Femur (tissue), 1 donor: ENCODE data around the gene LHX4.
"Not testable (repeated sequence)": the region's sequence is repeated elsewhere in the genome, so short reads cannot be mapped to it uniquely, and the experiment has no call there.

Experiments used
- DNase-seq: peaks from one replicate; pipeline ENCODE4 v3.0.0-alpha.2; 2017

The LHX4 gene

DNA sequence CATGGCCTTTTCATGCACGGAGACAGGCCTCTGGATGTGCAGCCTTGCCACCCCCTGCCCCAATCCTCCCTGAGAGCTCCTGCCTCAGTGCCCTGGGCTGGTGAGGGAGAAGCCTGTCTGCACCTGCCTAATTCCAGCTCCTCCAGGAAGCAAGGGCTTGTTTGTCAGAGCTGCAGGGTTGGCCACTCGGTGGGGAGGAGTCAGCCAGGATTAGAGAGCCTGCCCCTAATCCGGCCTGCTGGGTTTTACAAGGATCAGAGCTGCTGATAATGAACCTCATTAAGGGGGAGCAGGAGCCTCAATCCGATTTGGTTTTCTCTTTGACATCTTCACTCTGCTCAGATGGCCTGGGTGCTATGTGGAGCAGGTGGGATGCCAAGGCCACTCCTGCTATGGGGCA is 31.9 kb upstream of the LHX4 start:
- DNase-seq, result no peak

DNA sequence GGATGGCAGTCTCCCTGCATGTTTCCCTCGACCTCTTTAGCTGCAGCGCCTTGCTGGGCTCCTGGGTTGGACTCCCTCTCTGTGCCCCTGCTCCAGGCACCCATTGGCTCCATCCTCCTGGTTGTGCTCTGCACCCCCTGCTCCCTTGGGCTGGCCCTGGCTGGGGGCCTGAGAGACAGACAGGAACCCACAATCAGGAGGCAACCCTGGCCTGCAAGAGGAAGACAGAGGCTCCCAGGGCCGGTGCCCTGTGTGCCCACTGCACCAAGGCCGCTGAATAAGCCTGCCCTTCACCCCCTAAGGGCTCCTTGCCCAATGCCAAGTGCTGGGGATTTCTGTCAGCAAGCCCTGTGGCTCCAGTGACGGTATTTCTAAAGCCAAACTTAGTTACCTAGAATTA is 31.5 kb upstream of the LHX4 start:
- DNase-seq, result no peak

DNA sequence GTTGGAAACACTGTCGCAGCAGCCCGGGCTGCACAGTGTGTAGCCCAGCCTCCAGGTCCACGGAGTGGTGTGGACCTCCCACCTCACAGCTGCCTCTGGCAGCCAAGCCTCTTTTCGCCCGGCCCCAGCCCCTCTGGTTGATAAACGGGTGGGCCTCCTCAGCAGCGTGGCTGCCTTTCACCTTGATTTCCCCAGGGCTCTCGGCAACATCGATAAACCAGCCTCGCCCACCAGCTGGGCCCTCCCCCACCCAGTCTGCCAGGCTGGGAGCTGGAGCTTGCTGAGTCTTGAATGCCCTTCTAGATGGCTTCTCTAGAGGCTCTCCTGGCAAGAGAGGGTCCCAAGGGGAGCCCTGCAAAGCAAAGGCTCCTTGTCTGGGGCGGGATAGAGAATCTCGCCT is 31.0 kb upstream of the LHX4 start:
- no peak for DNase-seq

DNA sequence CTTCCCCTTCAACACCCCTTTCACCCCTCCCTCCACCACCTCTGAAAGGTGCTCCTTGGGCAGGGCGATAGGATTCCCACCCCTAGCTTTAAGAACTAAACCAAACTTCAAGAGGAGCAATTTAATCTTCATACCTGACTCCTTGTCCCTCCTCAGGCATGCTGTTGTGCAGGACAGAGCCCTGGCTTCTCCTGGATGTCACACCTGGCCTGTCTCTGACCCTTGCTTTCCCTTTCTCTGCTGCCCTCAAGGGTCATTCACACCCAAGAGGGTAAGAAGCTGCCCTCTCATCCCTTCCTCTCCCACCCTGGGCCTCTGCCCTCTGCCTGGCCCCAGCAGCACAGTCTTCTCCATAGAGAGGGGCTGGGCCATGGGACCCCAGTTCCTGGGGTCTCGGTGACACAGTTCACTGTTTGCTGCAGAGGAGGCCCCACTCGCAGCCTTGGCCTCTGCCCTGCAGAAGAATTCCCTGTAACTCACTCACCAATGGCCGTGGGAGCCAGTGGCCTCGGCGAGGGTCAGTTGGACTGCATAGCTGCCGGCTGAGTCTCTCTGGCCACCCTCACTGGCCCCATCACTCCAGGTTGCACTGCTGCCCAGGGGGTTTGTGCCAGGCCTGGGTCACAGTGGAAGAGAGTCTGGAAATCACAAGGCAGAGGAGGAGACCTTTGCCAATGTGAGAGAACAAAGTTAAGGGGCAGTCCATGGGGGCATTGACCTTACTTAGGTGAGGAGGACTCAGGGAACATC is 28.4 kb upstream of the LHX4 start:
- DNase-seq, result no peak

DNA sequence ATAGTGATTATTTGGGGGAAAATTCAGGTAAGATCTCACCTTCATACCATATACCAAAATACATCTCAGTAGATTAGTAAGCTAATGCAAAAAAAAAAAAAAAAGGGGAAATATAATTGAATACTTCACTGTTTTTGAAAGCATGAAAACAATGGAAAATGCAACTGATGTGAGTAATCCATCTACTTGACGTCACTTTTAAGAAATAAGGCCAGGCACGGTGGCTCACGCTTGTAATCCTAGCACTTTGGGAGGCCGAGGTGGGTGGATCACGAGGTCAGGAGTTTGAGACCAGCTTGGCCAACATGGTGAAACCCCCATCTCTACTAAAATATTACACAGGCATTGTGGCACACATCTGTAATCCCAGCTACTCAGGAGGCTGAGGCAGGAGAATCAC is 27.5 kb upstream of the LHX4 start:
- not testable (repeated sequence) for DNase-seq

DNA sequence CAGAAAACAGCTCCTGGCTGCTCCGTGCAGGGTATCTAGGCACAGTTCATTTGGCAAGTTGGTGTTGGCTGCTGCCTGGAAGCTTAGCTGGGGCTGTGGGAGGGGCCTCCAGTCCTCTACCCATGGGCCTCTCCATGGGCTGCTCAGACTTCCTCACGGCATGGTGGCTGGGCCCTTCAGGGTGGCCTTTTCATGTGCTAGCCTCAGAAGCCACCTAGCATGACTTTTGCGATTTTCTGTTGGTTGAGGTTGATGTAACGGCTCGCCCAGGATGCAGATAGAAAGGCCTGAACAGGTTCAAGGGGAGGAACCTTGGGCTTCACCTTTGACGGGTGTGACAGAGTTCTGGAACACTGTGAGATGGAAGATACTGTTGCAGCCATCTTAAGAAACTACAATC is 25.8 kb upstream of the LHX4 start:
- DNase-seq, result no peak

DNA sequence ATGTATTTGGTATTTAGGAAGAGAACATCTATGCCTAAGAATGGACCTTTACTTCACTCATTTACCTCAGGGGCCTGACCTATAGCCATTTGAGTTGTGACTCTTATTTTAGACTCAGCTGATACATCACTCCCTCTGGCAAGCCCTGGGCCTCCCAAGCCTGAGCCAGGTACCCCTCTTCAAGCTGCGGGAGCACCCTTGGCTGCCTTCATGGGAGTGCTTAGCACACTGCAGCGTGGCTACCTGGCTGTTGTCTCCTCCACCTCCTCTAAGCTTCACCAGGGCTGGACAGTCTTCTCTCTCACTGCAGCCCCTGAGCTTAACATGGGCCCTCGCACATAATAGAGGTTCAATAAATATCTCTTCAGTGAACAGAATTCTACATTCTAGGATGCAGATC is 23.5 kb upstream of the LHX4 start:
- no peak for DNase-seq

DNA sequence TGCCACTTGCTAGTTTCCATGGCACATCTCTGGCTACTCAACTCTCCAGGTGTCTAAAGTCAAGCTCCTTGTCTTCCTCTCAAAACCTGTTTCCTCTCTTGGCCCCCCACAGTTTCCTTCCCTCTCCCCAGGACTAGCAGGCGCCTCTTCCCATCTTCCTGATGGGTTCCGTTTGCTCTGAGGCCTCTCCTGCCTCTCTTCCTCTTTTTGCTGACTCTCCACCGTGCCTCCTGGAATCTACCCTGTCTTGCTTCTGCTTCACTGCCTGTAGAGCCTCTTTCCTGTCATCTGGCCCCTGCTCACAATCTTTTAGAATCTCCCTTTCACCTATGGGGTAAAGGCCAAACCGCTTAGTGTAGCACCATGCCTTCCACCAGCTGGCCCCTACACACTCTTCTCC is 21.8 kb upstream of the LHX4 start:
- no peak for DNase-seq

DNA sequence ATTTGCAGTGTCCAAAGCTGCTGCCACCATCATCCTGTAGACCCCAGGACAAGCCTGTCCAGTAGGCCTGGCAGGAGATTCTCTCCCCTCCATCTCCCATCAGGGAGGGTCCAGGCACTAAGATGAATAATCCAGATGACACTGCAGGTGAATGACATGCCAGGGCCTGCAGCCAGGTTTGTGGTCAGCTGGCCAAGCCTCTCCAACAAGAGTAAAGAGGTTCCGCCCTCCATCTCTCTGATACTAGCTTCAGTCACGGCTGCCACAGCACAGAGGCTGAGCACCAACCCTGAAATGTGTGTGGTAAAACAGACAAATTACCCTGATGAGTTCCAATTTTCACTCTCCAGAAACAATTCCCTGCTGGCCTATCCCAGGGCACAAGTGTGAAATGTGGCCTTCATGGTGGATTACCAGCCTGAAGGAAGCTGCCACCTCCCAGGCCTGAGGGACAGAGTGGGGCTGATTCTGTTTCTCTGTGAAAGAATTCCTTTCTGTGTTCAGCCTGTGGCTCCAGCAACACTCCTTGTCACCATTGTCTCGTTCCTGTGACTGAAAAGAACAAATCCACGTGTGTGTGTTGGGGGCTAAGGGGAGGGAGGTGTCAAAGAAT is 19.9 kb upstream of the LHX4 start:
- DNase-seq, result no peak

DNA sequence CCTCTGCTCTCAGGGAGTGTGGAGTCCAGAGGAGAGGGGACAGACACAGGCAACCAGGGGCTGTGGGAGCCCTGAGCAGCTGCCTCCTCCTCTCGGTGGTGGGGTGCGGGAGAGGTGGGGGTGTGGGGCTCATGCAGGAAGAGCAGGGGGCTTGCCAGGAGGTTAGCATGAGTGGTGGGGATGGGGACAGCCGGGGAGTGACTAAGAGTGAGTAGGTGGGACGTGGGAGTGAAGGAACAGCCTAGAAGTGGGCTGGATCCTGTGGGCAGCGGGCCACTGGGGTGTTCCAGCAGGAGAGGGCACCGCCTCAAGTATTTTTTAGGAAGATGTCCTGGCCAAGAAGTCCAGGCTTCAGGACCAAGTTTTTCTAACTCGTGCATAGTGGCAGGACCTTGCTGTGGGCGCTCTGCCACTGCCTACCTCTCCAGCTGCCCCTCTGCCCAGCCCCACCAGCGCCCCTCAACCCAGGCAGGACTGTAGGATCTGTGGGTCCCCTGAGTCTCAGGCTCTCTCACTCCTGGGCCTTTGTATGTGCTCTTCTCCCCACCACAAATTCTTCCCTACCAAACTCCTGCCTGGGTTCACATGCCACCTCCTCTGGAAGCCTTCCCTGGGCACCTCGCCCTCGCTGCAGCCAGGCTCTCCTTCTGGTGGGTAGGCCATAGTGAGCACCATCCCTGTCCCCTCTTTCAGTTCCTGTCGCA is 18.8 kb upstream of the LHX4 start:
- DNase-seq, result no peak

DNA sequence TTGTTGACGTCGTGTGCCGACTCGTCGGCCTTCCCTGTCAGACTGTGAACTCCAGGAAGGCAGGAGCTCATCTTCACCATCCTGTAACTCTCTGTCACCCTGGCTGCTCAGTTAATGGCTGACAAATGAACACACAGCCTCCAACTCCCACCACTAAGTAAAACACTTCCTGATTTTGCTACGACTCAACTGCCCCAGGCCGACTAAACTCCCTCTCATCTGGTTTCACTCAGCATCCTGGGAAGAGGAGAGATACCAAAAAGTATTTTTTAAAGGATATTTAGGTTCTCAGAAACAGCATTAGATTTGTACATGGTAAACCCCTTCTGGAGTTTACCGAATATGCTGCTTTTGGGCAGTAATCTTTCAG is 18.2 kb upstream of the LHX4 start:
- DNase-seq, result no peak

DNA sequence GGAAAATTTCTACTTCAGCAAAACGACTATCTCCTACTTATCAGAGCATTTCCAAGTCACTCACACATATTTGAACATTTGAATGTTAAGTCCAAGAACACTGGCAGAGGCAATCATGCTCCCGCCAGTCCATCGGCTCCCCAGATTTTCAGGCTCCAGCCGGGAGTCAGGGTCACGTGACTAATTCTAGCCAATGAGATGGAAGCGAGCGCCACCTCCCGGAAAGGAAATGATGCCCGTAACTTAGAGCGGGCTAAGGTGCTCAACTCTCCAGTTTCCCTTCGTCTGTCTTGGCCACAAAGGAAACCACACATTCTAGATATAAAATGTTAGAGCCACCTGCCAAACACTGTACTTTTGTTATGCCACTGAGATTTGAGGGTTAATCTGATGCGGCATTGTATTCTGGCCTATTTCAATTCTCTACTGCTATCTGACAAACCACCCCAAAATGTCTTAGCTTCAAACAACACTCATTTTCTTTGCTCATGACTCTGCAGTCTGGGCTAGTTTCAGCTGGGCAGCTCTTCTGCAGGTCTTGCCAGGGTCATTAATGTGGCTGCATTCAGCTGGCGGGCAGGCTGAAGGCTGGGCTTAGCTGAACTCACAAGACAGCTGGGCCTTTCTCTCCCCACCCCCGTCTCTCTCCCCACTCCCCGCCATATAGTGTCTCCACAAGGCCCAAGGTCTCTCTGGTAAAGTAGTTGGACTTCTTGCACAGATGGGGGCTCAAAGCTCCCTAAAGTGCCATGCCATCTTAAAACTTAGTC is 16.5 kb upstream of the LHX4 start:
- no peak for DNase-seq

DNA sequence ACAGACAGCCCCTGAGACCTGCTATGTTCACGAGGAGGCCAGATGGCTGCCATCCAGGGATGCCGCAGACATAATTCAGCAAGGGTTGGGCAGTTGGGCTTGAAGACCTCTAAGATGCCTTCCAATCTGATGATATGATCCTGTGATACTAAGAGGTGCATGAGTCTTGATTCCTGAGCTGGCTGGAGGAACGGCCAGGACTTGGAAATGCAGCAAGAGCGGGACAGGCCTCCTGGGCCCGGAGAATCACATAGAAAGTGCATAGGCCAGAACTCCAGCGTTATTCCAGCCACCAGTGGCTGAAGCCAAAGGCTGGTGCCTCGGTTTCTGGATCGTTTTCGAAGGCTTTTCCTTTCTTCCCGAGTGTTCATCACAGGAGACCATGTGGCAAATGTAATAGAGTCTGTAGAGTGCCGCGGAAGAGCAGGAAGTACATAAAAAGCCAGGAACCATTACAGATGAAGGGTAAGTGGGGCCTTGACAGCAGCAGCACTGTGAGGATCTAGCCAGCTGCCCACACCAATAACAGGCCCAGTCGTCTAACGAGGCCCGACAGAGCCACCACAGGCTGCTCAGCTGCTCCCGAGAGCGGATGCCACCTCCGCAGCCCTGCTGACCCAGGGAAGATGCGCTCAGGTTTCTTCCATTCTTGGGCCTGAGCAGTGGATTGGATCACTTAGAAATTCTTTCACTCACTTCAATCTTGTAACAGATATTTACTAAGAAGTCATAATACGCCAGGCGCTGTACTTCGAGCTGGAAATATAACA is 14.0 kb upstream of the LHX4 start:
- no peak for DNase-seq

DNA sequence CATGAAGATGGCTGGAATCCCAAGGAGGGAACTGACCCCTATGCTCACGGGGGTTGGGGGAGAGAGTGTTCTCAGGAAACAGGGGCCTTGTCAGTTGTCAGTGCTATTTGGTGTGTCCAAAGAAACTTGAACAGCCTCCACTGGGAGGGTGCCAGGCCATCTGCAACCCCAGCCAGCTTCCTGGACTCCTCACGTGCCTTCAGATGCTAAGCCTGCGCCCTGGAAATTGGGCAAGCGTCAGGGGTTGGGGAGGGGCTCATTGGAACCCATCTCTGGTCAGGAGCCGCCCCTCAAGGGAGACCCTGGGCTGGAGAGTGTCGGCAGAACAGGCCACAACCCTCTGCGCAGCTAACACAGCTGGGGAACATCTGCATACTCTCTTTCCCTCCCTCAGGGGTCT is 13.1 kb upstream of the LHX4 start:
- DNase-seq, result no peak

DNA sequence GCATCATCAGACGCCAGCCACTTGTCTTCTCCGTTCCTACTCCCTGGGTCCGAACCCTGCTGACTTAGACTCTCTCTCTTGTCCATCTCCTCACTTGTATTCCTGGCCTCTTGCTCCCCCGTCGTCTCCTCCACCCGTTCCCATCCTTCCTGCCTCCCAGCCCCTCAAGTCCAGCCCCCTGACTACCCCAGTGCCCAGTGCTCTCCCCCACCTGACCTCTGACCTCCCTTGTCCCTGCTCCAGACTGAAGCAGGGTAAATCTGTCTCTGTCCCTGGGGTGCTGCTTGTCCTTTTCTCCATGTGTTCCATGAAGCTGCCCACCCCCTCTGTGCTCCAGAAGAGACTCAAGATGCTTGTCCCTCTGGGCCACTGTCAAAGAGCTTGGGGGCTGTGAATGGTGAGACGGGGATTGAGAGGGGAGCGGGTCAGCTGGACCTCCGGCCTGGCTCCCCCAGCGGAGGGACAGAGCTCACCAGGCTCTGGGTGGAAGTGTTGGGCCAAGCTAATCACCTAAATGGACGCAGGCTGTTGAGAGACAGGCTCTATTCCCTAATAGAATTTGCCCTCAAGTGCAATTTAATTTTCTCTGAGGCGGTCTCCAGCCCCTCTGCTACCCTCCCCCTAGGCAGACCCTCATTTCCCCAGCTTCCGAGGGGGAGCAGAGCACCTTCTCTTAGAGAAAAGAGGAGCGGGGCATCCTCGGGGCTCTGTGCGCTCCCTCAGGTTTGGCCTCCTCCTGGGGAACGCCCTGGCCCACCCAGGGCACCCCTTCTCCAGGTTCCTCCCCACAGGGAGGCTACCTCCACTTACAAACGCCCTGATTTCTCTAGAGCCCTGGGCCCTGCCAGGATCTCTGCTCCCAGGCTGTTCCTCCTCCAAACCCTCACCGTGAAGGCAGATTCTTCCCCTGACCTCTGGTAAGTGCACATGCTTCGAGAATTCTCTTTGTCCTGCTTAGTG is 11.0 kb upstream of the LHX4 start:
- no peak for DNase-seq

DNA sequence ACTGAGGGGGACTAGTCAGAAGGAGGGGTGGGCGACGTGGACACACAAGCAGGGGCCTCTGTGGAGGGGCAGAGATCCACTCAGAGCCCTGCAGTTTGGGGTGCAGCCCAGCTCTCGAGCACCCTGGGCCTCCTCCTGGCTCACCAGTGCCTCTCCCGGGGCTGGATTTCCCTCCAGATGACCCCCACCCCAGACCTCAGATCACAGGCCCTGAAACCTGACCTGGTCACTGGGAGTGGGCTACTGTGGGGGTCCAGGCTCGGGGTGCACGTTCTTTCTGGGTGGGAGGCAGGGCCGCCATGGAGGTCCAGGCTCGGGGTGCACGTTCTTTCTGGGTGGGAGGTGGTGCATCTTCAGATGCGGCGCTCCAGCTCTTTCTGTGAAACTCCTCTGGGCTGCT is 10.3 kb upstream of the LHX4 start:
- no peak for DNase-seq

DNA sequence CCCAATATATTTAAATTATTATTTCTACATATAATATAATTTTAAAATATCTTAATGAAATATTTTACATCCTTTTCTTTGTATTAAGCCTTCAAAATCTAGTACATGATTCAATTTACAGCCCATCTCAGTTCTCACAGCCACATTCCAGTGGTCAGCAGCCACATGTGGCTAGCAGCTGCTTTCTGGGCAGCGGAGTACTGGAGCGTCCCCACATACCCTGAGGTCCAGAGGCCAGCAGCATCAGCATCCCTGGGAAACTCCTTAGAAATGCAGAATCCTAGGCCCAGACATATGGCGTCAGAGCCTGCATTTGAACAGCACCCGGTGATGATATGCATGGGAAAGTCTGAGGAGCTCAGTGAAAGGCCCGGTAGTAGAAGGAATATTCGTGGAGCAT is 8.6 kb upstream of the LHX4 start:
- DNase-seq, result no peak

DNA sequence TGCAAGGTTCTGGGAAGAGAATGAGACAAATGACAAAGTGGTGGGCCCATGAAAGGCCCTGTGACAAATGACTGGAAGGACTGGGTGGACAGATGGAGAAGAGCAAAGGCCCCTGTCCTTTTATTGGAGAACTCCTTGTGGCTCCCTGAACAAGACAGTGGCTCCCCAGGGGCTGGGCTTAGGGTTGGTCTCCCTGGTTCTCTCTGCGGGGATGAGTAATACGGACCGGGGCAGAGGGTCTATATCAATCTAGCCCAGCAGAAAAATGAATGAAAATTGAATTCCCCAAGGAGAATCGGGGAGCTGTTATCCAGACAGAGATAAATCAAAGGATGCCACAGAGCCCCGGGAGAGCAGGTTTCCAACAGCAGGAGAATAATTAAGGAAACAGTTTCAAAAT is 5.2 kb upstream of the LHX4 start:
- no peak for DNase-seq

DNA sequence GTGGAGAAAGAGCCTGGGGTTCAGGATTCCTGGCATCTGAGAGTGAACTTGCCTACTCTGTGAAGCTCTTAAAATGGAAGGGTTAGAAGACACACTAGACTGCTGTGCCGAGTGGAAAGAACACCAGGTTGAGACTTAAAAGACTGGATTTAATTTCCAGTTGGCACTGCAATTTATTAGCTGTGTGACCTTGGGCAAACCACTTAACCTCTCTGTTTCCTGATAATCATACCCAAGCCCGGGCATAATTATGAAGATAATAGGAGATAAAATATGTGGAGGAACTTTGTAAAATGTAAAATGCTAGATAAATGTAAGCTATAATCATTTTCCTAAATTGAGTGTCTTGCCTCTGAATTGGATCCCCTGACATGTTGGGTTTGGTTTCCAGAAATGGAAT is 4.7 kb upstream of the LHX4 start:
- no peak for DNase-seq

DNA sequence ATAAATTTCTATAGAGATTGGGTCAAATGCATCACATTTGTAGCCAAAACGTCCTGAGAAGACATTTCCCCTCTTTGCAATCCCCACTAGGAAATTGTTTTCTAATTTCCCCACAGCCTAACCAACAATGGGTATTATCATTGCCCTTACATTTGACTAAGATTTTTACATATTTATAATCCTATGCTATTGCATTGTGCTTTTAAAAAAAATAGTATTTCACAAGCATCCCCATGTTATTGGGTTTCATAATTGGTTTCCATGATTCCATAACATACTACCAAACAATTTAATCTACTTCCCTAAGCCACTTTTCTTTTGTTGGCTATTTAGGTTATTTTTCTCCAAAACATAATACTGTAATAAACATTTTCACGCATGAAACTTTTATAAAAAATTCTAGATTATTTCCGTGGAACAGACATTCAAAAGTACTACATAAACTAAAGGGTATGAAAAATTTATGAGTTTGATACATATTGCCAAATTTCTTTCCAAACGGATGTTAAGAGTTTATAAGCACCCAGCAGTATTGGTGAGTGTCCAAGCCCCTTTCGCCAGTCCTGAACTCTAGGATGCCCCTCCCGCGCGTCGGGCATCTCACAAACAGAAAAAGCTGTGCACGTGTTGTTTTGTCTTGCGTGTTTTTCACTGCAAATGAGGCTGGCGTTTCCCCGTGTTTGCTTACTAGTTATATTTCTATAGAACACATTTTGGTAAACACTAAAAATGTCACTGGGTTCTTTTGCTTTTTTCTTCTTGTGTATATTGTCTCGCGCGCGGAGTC is 2.0 kb upstream of the LHX4 start:
- DNase-seq, result no peak
